Inferior parietal cortex (tissue), 1 donor: ENCODE results near the gene TWNK.
A peak's percentile ranks its signal among the peaks of the same experiment; 100 is the strongest.
"Not testable (repeated sequence)": the region's sequence is repeated elsewhere in the genome, so short reads cannot be mapped to it uniquely, and the experiment has no call there.

ENCODE experiments used
- DNase-seq: peaks from one replicate; pipeline ENCODE4 v3.0.0-alpha.2; 2016; ENCODE audit errors: extremely low spot score

Gene TWNK

DNA sequence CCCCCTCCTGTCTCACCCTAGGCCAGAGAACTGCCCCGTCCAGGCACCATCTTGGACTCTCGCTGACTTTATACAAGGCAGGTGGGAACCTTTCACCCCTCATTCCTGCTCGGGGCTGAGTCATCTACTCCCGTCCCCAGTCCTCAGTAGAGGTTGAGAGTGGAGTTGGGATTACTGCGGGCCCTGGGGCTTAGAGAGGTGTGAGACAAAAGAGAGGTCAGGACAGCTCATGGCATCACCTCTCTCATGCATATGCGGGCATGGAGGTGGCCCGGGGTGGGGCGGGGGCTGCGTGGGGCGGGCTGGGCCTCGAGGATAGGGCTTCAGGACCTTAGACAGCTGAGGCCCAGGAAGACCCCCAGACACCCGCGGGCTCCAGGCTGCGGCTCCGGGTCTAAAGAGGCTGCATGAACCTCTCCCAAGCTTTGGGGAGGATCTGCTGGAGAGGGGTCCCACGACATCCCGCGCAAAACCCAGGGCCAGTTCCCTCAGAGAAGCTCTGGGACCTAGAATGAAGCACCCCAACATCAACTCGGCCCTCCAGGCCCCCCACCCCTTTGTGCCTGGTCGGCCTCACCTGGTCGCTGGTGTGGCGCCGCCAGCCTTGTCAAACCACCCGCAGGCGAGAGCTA lies 43.3 kb downstream of the TWNK start:
- no peak for DNase-seq

DNA sequence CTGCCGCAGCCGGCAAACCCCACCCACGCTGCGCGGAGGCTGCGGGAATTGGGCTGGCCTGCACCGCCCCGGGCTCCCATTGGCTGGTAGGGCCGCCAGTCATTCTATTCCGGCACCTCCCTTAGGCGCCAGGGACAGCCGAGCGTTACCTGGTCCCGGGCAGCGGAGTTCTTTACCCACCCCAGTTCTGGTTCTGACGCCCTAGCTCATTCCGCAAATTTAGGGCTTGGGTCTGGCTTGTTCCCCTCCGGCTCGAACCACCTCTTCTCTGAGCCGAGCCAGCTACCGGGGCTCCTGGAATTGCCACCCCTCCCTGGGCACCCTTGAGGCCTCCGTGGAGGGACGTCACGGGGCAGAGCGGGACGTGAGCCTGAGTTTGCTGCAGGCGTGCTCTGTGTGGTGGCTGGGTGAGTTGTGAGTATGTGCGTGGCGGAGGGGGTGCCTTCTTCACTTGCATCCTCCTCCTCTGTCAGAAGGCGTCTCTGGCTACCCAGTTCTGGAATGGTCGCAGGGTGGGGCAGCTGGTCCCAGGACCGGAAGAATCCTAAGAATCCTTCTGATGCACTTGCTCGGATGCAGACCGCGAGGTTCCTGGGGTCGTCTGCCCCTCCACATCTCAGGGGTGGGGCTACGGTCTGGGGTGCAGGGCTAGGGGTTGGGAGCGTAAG lies 43.9 kb downstream of the TWNK start, which contains the start of the genes PDZD7 and SFXN3:
PDZD7 (minus strand) TSS at position 2 of the 668 bp plus-strand sequence. CDS start 910 bp downstream, outside the sequence.
SFXN3 (plus strand) TSS at position 107 of the 668 bp plus-strand sequence. CDS start 3,461 bp downstream, outside the sequence.
- peak; percentile 93 for DNase-seq

DNA sequence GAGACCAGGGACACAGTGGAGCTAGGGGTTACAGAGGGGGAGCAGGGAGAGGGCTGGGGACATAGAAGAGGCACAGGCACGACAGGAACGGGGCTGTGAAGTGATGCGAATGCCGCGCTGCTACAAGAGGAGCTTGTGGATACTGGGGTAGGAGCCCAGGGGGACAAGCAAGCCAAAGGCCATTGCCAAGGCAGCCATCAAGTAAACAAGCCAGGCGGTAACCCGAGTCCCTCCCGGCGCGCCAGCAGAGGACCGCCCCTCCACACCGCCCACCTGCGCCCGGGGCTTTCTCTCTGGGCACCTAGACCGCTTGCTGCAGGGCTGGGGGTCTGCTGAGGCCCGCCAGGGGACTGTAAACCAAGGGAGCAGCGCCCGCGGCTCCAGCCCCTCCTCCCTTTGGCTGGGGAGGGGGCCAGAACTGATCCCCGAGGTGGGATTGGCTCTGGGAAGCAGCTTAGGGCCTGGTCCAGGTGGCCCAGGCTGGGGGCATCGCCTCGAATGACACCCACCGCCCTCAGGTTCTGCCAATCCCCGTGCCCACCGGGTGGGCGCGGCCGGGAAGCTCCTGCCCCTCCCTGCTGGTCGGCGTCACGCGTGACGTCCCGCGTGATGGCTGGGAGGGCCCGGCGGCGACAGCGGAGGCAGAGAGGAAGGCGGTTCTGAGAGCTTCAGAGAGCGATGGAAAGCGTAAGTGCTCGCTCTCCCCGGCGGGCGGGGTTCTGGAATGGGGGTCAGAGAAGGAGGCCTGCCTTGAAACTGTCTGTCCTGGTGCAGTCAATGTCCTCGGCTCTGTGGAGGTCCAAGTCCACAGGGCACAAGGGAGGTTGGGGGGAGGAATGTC lies 44.7 kb downstream of the TWNK start:
- peak; percentile 84 for DNase-seq

DNA sequence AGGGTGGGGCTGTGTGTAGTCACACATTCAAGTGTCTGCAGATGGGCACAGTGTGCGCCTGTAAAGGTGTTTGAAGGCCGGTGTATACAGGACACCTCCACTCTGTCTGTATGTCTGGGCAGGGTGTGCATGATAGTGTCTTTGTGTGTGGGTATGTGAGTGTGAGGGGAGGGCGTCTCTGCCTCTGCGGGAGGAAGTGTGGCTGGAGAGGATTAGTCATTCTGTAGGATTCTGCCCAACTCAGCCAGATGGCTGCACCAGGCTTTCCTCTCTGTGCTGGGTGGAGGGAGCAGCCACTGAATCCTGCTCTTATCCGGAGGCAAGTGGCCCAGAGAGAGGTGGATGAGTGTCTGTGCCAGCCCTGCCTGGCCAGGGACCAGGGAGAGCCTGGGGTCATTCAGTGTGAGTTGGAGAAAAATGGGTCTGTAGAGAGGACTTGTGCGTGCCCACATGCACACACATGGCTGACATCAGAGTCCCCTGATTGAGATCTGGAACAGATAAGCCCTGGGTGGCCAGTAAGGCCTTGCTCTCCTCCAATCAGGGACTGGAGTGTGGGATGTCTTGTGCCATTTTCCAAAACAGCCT lies 45.4 kb downstream of the TWNK start:
- peak; percentile 69 for DNase-seq

DNA sequence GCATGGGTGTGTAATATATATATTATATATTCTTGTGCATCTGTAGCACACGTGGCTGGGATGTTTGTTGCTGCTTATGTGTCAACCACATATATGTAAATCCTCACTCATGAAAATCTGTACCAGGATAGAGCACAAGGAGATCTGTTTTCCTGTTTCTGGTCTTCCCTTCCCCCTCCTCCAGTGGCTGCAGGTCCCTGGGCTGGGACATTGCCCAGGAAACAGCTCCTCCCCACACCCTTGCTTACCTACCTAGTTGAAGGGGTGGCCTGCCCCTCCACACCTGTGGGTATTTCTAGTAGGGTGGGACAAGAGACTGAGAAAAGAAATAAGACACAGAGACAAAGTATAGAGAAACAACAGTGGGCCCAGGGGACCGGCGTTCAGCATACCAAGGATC lies 45.9 kb downstream of the TWNK start:
- no peak for DNase-seq

DNA sequence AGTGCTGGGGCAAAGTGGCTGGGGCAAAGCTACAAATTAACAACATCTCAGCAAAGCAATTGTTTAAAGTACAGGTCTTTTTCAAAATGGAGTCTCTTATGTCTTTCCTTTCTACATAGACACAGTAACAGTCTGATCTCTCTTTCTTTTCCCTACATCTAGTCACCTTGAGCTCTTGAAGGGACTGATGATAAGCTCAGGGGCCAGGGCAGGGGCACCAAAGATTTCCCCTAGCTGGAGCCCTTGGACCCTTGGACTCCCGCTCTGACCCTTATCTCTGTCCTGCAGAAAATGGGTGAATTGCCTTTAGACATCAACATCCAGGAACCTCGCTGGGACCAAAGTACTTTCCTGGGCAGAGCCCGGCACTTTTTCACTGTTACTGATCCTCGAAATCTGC lies 47.1 kb downstream of the TWNK start:
- DNase-seq, result not testable (repeated sequence)

DNA sequence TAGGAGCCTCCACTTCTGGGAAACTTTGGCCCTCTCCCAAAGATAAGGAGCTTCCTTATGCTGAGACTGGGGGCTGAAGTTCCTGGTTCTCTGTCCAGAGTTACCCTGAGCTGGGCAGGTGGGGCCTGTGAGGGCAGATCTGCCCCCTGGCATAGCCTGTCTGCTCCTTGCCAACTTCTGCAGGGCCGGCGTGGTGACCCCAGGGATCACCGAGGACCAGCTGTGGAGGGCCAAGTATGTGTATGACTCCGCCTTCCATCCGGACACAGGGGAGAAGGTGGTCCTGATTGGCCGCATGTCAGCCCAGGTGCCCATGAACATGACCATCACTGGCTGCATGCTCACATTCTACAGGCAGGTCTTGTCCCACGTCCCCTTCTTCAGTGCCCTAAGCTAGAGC lies 48.0 kb downstream of the TWNK start:
- no peak for DNase-seq

DNA sequence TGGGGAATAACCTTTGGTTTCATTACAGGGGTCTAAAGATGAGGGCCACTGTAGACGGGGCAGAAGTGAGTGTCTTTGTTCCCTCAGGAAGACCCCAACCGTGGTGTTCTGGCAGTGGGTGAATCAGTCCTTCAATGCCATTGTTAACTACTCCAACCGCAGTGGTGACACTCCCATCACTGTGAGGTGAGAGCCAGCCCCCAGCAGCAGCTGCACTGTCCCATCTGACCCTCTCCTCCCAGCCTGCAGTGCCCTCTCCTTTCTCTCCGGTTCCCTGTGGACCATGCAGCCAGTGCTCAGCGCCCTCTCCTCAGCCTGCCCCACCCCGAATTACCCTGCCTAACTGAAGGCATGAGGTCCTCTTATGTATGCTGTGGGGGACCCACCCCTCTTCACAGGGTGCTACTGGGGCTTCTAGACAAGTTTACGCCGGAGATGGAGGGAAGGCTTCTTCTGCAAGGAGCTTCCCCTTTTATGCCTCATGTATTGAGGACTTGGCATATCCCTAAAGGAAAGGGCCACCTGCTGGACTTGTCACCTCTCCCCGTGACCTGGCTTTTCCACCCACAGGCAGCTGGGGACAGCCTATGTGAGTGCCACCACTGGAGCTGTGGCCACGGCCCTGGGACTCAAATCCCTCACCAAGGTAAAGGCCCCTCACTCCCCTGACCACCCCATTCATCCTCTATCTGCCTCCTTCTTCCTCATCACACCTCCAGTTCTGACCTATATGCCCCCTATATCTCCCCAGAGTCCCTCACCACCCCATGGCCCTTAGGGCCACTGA lies 48.8 kb downstream of the TWNK start:
- no peak for DNase-seq

DNA sequence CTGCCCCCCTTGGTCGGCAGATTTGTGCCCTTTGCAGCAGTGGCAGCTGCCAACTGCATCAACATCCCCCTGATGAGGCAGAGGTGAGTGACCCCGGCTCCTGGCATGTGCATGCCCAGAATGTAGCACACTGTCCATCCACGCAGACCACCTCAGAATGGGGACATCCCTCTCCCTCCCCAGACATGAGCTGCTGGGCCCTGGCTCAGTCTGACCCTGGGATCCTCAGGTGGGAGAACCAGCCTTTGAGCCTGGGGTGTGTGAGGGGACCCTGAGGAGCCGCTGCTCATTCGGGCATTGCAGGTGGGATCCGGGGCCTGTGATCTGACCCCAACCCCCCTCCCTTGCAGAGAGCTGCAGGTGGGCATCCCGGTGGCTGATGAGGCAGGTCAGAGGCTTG lies 49.4 kb downstream of the TWNK start:
- no peak for DNase-seq

DNA sequence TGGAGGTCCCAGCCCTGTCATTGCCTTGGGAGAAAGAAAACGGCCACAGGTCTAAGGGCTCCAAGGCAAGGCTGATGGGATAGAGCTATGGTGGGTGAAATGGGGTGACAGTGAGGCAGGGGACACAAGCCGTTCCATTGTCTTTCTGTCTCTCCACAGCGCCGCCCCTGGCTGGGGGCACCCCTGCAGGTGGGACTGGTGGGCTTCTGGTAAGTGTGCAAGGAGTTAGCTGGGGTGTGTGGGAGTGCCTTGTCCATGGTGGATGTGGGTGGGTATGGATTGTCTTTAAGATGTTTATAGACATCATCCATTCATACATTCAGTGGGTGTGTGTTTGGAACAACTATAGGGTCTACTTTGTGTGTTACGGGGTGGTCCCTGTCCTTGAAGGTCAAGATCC lies 51.1 kb downstream of the TWNK start:
- DNase-seq, result no peak

DNA sequence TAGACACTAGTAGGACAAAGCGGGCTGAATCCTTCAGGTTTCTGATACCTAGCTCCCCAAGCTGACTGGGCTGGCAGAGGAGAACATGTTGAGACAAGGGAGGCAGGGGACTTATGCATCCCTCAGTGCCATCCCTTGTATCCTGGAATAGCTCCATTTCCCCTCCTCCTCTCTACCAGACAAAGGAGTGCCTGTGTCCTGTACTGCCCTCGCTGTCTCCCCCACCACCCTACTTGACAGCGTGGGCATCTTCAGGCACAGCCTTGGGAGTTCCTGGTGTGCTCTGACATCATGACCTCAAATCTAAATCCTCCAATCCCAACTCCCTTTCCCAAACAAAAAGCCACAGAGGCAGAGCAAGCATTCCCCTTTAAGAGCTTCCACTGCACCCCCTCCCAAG lies 52.7 kb downstream of the TWNK start:
- no peak for DNase-seq

DNA sequence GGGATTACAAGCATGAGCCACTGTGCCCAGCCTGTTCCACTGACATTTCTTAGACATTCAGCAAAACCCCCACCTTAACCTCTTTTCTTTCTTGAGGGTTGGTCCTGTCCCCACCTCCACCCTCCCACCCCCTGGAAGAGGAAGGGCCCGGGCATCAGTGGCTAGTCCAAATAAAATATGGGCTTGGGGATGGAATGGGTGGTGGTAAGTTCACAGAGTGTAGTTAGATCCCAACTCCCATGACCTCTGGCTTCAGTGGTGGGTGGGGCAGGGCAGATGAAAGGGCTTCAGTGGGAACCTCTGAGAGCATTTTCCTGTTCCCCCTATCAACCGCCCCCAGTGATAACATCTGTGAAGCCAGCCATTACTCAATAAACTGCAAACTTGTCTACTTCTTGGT lies 53.5 kb downstream of the TWNK start:
- DNase-seq, result no peak

DNA sequence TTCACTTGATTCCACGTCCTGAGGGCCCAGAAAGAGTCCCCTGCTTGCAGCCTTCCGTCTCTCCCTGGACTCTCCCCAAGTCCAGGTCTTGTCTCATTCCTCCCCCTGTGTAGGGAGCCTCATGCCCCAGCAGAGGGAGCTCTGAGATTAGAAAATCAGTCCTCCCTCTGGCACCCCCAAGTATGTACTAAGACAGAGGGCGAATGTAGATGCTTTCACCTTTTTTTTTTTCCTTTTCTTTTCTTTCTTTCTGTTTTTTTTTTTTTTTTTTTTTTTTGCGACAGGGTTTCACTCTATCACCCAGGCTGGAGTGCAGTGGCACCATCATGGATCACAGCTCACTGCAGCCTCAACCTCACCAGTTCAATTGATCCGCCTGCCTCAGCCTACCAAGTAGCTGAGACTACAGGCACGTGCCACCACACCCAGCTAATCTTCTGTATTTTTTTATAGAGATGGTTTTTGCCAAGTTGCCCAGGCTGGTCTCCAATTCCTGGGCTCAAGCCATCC lies 54.0 kb downstream of the TWNK start:
- peak; percentile 93 for DNase-seq

DNA sequence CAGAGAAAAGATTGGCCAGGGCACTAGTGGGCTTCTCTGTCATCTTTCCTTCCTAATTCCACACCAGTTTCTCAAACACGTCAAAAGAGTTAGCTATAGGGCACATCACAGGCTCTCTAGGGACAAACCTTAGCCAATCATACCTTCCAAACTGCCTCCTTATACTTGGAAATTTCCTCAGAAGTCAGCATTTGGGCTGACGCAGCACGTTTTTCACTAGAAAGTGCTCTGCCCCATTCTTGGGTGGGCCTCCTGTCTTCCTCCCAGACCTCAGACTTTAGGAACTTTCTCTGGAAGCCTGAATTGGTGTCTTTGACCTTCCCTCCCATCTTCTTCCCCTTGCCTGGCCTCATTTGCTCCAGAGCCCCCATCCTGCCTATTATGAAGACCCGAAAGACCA lies 54.8 kb downstream of the TWNK start:
- no peak for DNase-seq

DNA sequence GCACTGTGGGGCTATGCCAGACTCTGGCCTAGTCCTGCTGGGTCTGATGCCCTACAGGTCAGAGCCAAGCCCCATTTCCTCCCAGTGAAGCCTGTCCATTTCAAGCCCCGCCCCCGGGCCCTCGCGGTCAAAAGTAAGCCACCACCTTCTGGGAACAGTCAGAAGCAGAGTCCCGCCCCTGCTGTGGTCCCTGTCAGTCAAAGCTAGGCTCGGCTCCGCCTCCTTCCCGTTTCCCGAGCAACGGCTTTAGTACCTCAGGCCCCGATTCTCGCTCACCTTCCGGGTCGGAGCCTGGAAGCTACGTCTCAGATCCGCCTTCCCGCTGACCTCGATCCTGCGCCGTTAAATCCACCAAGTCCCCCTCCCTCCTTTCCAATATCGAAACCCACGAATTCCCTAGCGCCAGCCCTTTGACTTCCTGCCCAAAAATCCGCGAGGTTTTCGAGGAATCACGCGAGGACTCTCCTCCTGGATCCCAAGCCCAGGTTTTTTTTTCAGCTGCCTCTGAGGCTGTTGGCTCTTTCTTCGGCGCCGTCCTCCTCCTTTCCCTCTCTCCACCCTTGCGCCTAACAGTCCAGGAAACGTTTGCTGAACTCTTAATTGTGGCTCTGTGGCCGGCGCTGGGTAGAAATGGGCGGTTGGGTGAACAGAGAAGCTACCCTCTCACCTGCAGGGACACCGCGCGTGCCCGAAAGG lies 55.5 kb downstream of the TWNK start:
- DNase-seq, result peak; percentile 81

DNA sequence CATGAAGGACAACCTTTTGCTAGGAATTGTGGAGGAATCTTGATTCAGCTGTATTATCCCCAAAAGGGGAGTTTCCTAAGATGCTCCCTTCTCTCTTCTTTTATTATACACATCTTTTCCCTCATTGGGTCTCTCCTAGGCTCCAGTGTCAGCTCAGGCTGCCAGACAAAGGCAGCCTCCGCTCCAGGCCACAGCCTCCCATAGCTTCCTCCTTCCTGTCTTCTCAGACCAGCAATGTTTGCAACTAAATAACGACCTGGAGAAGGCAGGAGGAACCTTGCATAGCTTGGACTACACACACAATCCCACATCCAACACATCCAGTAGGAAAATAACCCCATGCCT lies 56.0 kb downstream of the TWNK start:
- DNase-seq, result no peak
